HEK293T (cell line): Measurements from ENCODE around the gene MMP2.

Experiments used
- ARNT ChIP-seq: fragments of 450-650 bp; IDR thresholded peaks from 2 replicates; pipeline ENCODE4 v1.6.1; 2017; ENCODE audit warnings: mild to moderate bottlenecking
- BHLHE40 ChIP-seq: fragments of 450-650 bp; IDR thresholded peaks from 2 replicates; pipeline ENCODE4 v1.6.1; 2016; ENCODE audit warnings: mild to moderate bottlenecking, moderate library complexity, borderline replicate concordance
- CTBP1 ChIP-seq: fragments of 450-650 bp; IDR thresholded peaks from 2 replicates; pipeline ENCODE4 v1.6.1; 2016; ENCODE audit warnings: borderline replicate concordance
- FOXA1 ChIP-seq: fragments of 450-650 bp; IDR thresholded peaks from 2 replicates; pipeline ENCODE4 v1.6.1; 2016; ENCODE audit warnings: mild to moderate bottlenecking
- FOXM1 ChIP-seq: fragments of 450-650 bp; IDR thresholded peaks from 2 replicates; pipeline ENCODE4 v1.6.1; 2017; ENCODE audit warnings: mild to moderate bottlenecking, borderline replicate concordance
- HDGF ChIP-seq: fragments of 450-650 bp; IDR thresholded peaks from 2 replicates; pipeline ENCODE4 v1.6.1; 2017; ENCODE audit warnings: antibody characterized with exemption, borderline replicate concordance
- L3MBTL2 ChIP-seq: fragments of 450-650 bp; conservative IDR thresholded peaks from 2 replicates; pipeline ENCODE4 v1.6.1; 2016; ENCODE audit warnings: mild to moderate bottlenecking
- NFRKB ChIP-seq: fragments of 450-650 bp; IDR thresholded peaks from 2 replicates; pipeline ENCODE4 v1.6.1; 2016; ENCODE audit warnings: mild to moderate bottlenecking, moderate library complexity
- SP1 ChIP-seq: fragments of 450-650 bp; IDR thresholded peaks from 2 replicates; pipeline ENCODE4 v1.6.1; 2017
- TARDBP ChIP-seq: fragments of 450-650 bp; IDR thresholded peaks from 2 replicates; pipeline ENCODE4 v1.6.1; 2016

DNA sequence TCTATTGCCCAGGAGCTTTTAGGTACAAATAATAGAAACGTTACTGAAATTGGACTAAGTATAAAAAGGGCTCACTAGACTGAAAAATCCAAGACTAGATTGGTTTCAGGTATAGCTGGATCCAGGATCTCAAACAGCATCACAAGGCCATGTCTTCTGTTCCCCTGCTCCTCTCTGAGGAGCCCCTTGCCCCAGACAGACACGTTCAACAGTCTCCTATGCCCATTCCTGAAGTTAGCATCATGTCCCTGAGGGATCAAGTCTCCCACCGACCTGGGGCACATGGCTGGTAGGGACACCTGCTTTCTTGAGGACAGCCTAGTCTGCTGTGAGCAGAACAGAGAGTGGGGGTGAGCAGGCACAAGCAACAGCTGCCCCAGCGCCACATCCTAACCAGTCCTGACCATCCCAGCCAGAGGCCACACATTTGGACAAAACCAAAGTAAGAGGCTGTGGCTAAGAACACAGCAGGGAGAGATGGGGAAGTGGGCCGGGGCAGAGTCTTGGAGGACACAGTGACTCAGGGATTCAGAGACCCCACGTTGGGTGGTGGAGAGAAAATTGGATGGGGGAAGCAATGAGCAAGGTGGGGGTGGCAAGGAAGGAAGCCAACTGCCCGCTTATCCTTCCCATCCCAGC, 10.5 kb upstream of the MMP2 start:
- no peak for TF ChIP-seq CTBP1
- no peak for TF ChIP-seq HDGF
- no peak for TF ChIP-seq TARDBP
- no peak for TF ChIP-seq NFRKB
- TF ChIP-seq FOXM1, result no peak
- TF ChIP-seq BHLHE40, result no peak
- TF ChIP-seq SP1, result no peak
- no peak for TF ChIP-seq FOXA1
- no peak for TF ChIP-seq L3MBTL2
- TF ChIP-seq ARNT, result no peak
